Transverse colon (tissue), 4 donors: ENCODE data around the gene PPP1R3G.

ENCODE experiments used
- EP300 ChIP-seq: sonication (generic); formaldehyde crosslinking; IDR thresholded peaks from one replicate; pipeline ENCODE4 v1.6.1; 2017; ENCODE audit warnings: antibody characterized with exemption, low read depth
- POLR2A ChIP-seq: fragments of 450-650 bp; IDR thresholded peaks from one replicate; pipeline ENCODE4 v1.6.1; 2016; ENCODE audit warnings: antibody characterized with exemption, mild to moderate bottlenecking, moderate library complexity
- POLR2AphosphoS5 ChIP-seq, 3 donors: sonication (generic); formaldehyde crosslinking; IDR thresholded peaks; one replicate each; pipeline ENCODE4 v1.6.1; 2016; ENCODE audit warnings: antibody characterized with exemption in 3 of 3
- TF ChIP-seq, protein P1 (sequence below), 5 experiments: fragments of 200-600 bp in 3 of 5; fragments of 450-650 bp in 2 of 5; sonication (generic) in 3 of 5; IDR thresholded peaks; 1 replicate in 2 of 5; 2 replicates in 3 of 5; pipeline ENCODE4 v1.5.1; 2016 to 2017; ENCODE audit warnings: antibody characterized with exemption in 5 of 5, inconsistent platforms in 3 of 5, mild to moderate bottlenecking in 2 of 5, moderate library complexity in 1 of 5

DNA sequence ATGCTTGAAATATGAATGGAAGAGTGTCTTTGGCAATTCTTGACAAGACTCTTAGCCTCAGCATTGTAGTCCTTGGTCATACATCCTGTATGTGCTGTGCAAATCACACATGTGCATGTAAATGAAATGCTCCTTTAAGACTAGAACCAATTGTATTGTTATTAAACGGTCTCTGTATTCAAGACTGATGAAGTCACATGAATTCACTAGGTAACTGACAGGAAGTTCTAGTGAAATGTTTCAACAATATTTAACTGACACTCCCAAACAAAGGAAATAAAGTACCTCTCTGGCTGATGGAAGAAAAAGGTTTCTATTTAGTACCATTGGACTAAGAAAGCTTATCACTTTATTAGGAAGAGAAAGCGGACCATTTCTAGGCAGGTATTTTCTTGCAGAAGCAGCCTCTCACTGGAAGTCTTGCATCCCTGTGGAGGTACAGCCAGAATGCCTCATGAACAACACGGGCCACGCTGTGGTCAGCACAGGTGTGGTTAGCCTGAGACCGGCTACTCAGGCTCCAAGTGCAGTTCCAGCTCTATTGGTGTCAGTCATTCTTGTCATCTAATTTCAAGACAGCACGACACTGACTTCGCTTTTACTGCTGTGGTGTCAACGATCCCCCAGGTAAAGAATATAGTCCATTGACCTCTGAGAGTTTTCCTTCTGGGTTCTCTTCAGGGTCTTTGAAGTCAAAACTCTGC lies 17.3 kb downstream of the PPP1R3G start:
- TF ChIP-seq POLR2A (no peak), POLR2AphosphoS5 (IDR thresholded peaks at IDR 0.05) (no peak), EP300 (no peak)
- TF ChIP-seq, protein P1, sequence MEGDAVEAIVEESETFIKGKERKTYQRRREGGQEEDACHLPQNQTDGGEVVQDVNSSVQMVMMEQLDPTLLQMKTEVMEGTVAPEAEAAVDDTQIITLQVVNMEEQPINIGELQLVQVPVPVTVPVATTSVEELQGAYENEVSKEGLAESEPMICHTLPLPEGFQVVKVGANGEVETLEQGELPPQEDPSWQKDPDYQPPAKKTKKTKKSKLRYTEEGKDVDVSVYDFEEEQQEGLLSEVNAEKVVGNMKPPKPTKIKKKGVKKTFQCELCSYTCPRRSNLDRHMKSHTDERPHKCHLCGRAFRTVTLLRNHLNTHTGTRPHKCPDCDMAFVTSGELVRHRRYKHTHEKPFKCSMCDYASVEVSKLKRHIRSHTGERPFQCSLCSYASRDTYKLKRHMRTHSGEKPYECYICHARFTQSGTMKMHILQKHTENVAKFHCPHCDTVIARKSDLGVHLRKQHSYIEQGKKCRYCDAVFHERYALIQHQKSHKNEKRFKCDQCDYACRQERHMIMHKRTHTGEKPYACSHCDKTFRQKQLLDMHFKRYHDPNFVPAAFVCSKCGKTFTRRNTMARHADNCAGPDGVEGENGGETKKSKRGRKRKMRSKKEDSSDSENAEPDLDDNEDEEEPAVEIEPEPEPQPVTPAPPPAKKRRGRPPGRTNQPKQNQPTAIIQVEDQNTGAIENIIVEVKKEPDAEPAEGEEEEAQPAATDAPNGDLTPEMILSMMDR (IDR thresholded peaks at IDR 0.05) = no peak
